GM18907 (cell line): ENCODE measurements around the gene FAM193A.
"Not testable (repeated sequence)": the region's sequence is repeated elsewhere in the genome, so short reads cannot be mapped to it uniquely, and the experiment has no call there.

Experiments
- ATAC-seq: cut with Tn5 transposase; IDR thresholded peaks from one replicate; pipeline ENCODE4 v1.9.1; 2021; ENCODE audit warnings: mild to moderate bottlenecking, moderate library complexity; ENCODE audit not compliant: unreplicated experiment

FAM193A gene

DNA sequence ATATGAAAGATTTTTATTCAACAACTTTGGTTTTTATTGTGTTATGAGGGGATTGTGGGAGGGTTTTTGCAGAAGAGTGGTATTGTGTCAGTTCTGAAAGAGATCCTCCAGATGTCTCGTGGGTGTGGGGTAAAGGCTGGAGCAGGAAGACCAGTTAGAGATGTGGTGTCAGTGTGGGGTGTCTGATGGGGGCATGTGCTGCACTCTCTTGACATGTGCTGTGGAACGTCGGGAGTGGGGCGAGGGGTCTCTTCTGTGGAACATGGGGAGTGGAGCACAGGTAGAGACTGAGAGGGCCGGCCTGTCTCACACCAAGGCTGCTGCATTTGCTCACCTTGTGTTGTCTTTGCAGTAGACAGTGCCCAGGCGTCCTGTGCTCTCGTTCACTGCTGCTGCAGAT is 37.6 kb downstream of the FAM193A start:
- ATAC-seq: no peak

- ATAC-seq: no peak
These were observed 38.4 kb downstream of the FAM193A start for GRCh38 chr4:2574863-2575262.

DNA sequence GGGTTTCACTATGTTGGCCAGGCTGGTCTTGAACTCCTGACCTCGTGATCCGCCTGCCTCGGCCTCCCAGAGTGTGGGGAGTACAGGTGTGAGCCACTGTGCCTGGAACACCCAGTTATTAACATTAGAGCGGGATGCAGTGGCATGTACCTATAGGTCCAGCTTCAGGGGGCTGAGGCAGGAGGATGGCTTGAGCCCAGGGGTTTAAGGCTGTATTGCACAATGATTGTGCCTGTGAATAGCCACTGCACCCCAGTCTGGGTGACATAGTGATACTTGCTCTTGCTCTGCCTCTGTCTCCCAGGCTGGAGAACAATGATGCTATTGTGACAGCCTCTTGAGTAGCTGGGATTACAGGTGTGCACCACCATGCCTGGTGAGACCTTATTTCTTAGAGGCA is 39.8 kb downstream of the FAM193A start:
- no peak for ATAC-seq

- ATAC-seq: no peak
These were observed 41.7 kb downstream of the FAM193A start for GRCh38 chr4:2578106-2578505.

- no peak for ATAC-seq
These were observed 43.5 kb downstream of the FAM193A start for GRCh38 chr4:2579910-2580309.

GRCh38 chr4:2583092-2583491 is 46.6 kb downstream of the FAM193A start:
- ATAC-seq: no peak

GRCh38 chr4:2583517-2583916 is 47.1 kb downstream of the FAM193A start:
- no peak for ATAC-seq

GRCh38 chr4:2586502-2586901 is 50.1 kb downstream of the FAM193A start:
- no peak for ATAC-seq

- ATAC-seq: no peak
These were observed 50.9 kb downstream of the FAM193A start for GRCh38 chr4:2587213-2587823.

DNA sequence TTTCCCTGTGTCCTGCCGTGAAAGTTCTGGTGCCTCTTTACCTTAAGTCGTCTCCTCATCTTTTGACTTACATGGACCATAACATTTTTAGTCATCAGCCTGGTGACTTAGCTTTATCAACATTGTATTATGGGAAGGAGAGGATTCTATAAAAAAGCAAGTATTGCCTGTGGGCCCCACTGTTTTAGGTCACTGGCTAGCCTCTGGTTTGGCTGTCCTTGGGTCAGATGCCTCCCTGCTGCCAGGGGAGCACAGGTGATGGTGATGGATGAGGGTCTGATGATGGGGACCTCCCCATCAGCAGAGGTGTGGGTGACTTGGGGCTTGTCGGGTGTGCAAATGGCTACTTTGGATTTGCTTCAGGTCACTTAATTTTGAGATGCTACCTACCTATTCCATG is 51.8 kb downstream of the FAM193A start:
- no peak for ATAC-seq

GRCh38 chr4:2591189-2591588 is 54.7 kb downstream of the FAM193A start:
- no peak for ATAC-seq

GRCh38 chr4:2592014-2592413 is 55.6 kb downstream of the FAM193A start:
- not testable (repeated sequence) for ATAC-seq

- ATAC-seq: no peak
These were observed 56.1 kb downstream of the FAM193A start for GRCh38 chr4:2592572-2592971.

GRCh38 chr4:2593003-2593402 is 56.6 kb downstream of the FAM193A start:
- no peak for ATAC-seq

DNA sequence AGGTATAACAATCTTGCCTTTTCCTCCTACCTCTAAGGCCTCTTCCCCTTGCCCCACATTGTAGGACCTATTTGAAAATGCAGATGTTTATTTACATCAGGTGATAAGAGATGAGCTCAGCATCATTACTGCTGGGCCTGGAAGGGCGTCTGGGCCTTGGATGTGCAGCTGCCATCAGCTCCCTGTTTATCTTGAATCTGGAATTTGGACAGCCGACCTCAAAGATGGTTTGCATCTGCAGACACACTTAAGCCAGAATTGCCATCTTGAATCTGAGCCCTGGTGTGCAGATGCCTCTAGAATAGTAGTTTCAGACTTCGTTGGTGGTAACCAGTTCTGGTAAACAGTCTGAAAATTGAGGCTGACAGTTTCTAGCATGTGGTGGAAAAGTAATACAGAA is 59.0 kb downstream of the FAM193A start:
- no peak for ATAC-seq

DNA sequence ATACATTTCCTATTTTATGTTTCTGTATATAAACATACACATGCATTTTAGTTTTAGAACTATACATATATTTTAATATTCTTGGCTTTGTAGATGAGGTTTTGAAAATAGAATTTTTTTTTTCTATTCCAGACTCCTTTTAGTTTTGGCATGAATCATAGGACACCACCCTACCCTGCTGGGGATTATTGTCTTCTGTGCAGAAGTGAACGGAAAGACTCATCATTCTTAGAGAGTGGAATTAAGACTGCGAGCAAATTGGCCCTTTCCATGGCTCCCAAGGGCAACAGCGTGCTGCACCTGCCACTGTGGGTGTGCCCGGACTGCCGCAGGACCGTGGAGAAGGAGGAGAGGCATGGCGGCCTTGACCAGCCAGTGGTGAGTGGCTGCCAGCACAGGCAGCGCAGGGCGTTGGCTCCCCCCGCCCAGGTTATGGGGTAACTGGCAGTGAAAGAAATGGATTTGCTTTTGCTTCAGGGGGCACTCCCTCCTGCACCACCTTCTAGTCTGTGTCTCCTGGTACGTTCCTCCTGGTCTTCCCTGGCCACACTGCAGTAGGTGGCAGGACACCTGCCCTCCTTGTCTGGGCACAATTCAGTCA is 59.6 kb downstream of the FAM193A start:
- no peak for ATAC-seq

GRCh38 chr4:2596611-2597010 is 60.2 kb downstream of the FAM193A start:
- no peak for ATAC-seq

DNA sequence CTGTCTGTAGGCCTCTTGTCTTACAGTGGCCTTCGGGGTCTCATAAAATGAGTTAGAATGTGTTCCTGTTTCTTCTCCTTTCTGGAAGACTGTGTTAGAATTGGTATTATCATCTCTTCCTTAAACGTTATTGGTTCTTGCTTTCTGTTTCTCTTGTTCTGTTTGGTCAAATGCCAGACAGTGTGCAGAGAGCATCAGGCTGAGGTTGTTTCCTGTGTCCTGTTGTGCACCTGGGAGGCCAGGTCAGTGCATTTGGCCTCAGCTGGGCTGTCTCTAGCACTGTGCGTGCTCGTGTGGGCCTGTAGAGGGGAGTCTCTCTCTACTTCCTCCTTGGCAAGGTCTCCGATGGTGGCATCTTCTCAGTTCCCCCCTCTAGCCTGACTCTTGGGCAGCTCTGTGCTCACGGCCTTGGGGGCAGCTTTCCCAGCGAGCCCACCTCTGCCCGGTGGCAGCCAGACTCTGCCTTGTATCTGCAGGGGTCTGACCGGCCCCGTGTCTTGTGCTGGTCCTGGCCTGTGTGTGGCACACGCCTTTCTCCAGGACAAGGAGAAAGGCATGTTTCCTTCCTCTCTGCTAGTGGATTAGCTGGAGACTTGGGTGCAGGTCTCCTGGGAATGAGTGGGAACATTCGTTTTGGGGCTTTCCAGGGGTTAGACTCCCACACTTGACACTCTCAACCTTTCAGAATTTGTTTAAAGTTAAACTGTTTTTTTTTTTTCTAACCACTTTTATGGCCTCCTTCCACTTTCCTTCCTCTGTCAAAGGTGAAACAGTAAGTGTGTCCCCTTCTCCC is 62.3 kb downstream of the FAM193A start:
- ATAC-seq: peak; percentile 80

DNA sequence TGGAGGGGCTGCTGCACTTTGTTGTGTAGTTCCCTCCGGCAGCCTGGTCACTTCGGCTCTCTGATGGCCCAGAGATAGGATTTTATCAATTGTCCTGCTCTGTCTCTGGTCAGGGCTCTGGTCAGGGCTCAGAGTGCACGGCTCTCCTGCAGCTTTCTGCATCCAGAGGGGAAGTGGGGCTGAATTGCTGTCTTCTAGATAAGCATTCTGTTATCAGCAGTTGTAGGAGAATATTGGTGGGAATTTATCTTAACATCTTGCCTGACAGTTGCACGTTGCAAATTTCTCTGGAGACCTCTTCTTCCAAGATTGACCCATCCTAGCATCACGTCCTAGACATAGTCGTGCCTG is 62.8 kb downstream of the FAM193A start:
- no peak for ATAC-seq

- no peak for ATAC-seq
These were observed 64.4 kb downstream of the FAM193A start for GRCh38 chr4:2600878-2601277.

- no peak for ATAC-seq
These were observed 68.2 kb downstream of the FAM193A start for GRCh38 chr4:2604614-2605013.

DNA sequence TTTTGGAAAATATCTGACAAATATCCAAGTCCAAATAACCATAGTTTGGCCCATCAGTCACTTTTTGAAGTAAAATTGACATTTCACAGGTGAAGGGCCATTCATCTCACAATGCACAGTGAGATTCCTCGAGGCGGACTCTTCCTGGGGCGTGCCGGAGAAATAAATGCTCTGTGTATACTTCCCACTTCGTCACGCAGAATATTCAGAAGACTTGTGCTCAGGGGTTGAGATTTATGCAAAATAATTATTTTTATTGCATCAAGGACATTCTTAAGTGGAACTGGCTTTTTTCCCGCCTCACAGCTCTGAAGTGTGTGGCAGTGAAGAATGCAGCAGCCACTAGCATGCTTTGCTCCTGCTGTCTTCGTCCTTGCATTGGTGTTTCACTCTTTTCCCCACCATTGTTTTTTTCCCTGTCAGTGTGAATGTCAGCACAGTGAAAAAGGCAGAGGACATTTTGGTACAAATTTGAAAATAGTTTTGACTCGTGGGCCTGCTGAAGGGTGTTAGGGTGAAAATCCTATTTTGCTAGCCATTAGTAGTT is 70.6 kb downstream of the FAM193A start:
- ATAC-seq: no peak
